Tibial artery (tissue), 4 donors: ENCODE measurements around the gene POU2F2.

ENCODE experiments used
- DNase-seq, 2 donors: peaks; one replicate each; pipeline ENCODE4 v3.0.0-alpha.2; 2019
- H3K27ac ChIP-seq, 2 donors: fragments of 200-600 bp; sonication (generic) in 1 of 2; 1 replicate in 1 of 2; 2 replicates in 1 of 2; pipeline ENCODE4 v1.5.1; 2018 to 2019; ENCODE audit warnings: mild to moderate bottlenecking in 1 of 2
- H3K27me3 ChIP-seq, 2 donors: fragments of 200-600 bp; sonication (generic) in 1 of 2; one replicate each; pipeline versions ENCODE4 v1.5.1 to v1.6.0; 2016 to 2019
- H3K36me3 ChIP-seq, 3 donors: fragments of 200-600 bp; sonication (generic) in 2 of 3; one replicate each; pipeline ENCODE4 v1.5.1; 2016 to 2019; ENCODE audit warnings: mild to moderate bottlenecking in 2 of 3
- H3K4me1 ChIP-seq, 4 donors: fragments of 200-600 bp; sonication (generic) in 2 of 4; 1 replicate in 3 of 4; 2 replicates in 1 of 4; pipeline ENCODE4 v1.5.1; 2016 to 2019
- H3K4me3 ChIP-seq, 2 donors: fragments of 200-600 bp; sonication (generic) in 1 of 2; 1 replicate in 1 of 2; 2 replicates in 1 of 2; pipeline ENCODE4 v1.5.1; 2018 to 2019; ENCODE audit warnings: mild to moderate bottlenecking in 2 of 2
- H3K9me3 ChIP-seq, 3 donors: fragments of 200-600 bp; sonication (generic) in 1 of 3; one replicate each; pipeline ENCODE4 v1.5.1; 2016 to 2019
- intact Hi-C: fragments of 100-400 bp; cut with DNase I; formaldehyde crosslinking; loops from one replicate; pipeline ENCODE4 v1.15.0; 2023; ENCODE audit warnings: low total_unique reads
- TF ChIP-seq, protein P1 (sequence below), 2 experiments: fragments of 200-600 bp in 1 of 2; fragments of 450-650 bp in 1 of 2; IDR thresholded peaks; one replicate each; pipeline ENCODE4 v1.5.1; 2017 to 2019; ENCODE audit warnings: antibody characterized with exemption in 2 of 2, mild to moderate bottlenecking in 1 of 2, moderate library complexity in 1 of 2

Gene POU2F2

GRCh38 chr19:42095814-42096230 lies 36.4 kb downstream of the POU2F2 start:
- Histone ChIP-seq H3K4me3 (no peak overlapping the region), H3K27me3 (peaks cover 0 to 16% of the 10 kb centered on the region in 2 donors), H3K9me3 (no peaks in the 10 kb centered on the region), H3K36me3 (no peaks in the 10 kb centered on the region), H3K4me1 (peaks cover 0 to 14% (median 0%) of the 10 kb centered on the region in 4 donors), H3K27ac (no peak overlapping the region)
- DNase-seq = no peak
- intact Hi-C loops = no loop called here
- TF ChIP-seq, protein P1, sequence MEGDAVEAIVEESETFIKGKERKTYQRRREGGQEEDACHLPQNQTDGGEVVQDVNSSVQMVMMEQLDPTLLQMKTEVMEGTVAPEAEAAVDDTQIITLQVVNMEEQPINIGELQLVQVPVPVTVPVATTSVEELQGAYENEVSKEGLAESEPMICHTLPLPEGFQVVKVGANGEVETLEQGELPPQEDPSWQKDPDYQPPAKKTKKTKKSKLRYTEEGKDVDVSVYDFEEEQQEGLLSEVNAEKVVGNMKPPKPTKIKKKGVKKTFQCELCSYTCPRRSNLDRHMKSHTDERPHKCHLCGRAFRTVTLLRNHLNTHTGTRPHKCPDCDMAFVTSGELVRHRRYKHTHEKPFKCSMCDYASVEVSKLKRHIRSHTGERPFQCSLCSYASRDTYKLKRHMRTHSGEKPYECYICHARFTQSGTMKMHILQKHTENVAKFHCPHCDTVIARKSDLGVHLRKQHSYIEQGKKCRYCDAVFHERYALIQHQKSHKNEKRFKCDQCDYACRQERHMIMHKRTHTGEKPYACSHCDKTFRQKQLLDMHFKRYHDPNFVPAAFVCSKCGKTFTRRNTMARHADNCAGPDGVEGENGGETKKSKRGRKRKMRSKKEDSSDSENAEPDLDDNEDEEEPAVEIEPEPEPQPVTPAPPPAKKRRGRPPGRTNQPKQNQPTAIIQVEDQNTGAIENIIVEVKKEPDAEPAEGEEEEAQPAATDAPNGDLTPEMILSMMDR (IDR thresholded peaks at IDR 0.05) = no peak

- Histone ChIP-seq H3K9me3 (no peaks in the 10 kb centered on the region), H3K27me3 (peaks cover 0 to 16% of the 10 kb centered on the region in 2 donors), H3K27ac (no peak overlapping the region), H3K36me3 (no peaks in the 10 kb centered on the region), H3K4me1 (peaks cover 0 to 14% (median 0%) of the 10 kb centered on the region in 4 donors), H3K4me3 (no peak overlapping the region)
- TF ChIP-seq, protein P1 (IDR thresholded peaks at IDR 0.05) = no peak
- intact Hi-C loops = no loop called here
- DNase-seq = no peak
Measured at GRCh38 chr19:42095142-42095813, 37.0 kb downstream of the POU2F2 start.

- H3K27ac ChIP-seq = no peak overlapping the region
- peaks cover 0 to 7% (median 2%) of the 10 kb centered on the region in 4 donors for H3K4me1 ChIP-seq
- intact Hi-C loops = no loop called here
- H3K4me3 ChIP-seq = no peak overlapping the region
- H3K9me3 ChIP-seq = no peaks in the 10 kb centered on the region
- TF ChIP-seq, protein P1 (IDR thresholded peaks at IDR 0.05) = no peak
- no peaks in the 10 kb centered on the region for H3K36me3 ChIP-seq
- peaks cover 0 to 16% of the 10 kb centered on the region in 2 donors for H3K27me3 ChIP-seq
- no peak for DNase-seq
Measured at GRCh38 chr19:42093926-42094325, 38.3 kb downstream of the POU2F2 start.

DNA sequence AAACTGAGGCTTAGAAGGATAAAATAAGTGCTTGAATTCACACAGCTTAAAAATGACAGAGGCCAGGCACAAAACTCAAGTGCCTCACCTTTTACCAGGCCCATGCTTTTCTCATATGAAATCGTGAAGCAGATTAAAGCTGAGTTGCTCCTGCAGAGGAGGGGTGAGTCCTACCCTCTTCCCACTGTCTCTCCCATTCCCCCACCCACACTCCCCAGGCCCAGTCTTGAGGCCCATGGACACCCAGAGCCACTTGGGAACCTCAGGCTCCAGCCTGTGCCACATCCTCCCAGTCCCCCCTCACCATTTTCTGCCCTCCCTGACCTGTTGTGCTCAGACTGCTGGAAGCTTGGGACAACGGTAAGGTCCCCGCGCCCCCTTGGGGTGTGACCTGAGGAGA lies 38.7 kb downstream of the POU2F2 start:
- no peak overlapping the region for H3K27ac ChIP-seq
- intact Hi-C loops = no loop called here

GRCh38 chr19:42092350-42092749 lies 39.9 kb downstream of the POU2F2 start:
- peaks cover 0 to 16% of the 10 kb centered on the region in 2 donors for H3K27me3 ChIP-seq
- no peaks in the 10 kb centered on the region for H3K9me3 ChIP-seq
- intact Hi-C loops = no loop called here
- TF ChIP-seq, protein P1 (IDR thresholded peaks at IDR 0.05) = no peak
- H3K36me3 ChIP-seq = no peaks in the 10 kb centered on the region
- no peak overlapping the region for H3K4me3 ChIP-seq
- no peak overlapping the region for H3K27ac ChIP-seq
- peaks cover 0 to 13% (median 4%) of the 10 kb centered on the region in 4 donors for H3K4me1 ChIP-seq
- no peak for DNase-seq

More for the DNA sequence above, 38.7 kb downstream of the POU2F2 start:
- DNase-seq = no peak
- Histone ChIP-seq H3K27me3 (peaks cover 0 to 16% of the 10 kb centered on the region in 2 donors), H3K4me3 (no peak overlapping the region), H3K4me1 (peaks cover 0 to 9% (median 4%) of the 10 kb centered on the region in 4 donors), H3K36me3 (no peaks in the 10 kb centered on the region), H3K9me3 (no peaks in the 10 kb centered on the region)
- TF ChIP-seq, protein P1 (IDR thresholded peaks at IDR 0.05) = no peak
